Uterus (tissue), 2 donors: ENCODE measurements around the gene ARL8A.
A peak's percentile ranks its signal among the peaks of the same experiment; 100 is the strongest.

ENCODE experiments used
- POLR2A ChIP-seq, 2 donors: fragments of 450-650 bp; IDR thresholded peaks; one replicate each; pipeline ENCODE4 v1.6.1; 2016; ENCODE audit warnings: antibody characterized with exemption in 2 of 2, mild to moderate bottlenecking in 1 of 2, moderate library complexity in 1 of 2
- TF ChIP-seq, protein P1 (sequence below), 4 experiments: fragments of 200-600 bp in 2 of 4; fragments of 450-650 bp in 2 of 4; sonication (generic) in 2 of 4; IDR thresholded peaks; one replicate each; pipeline ENCODE4 v1.5.1; 2016 to 2019; ENCODE audit warnings: antibody characterized with exemption in 4 of 4, mild to moderate bottlenecking in 2 of 4, moderate library complexity in 1 of 4

GRCh38 chr1:202145068-202145743 lies 669 bp upstream of the ARL8A start:
- TF ChIP-seq, protein P1, sequence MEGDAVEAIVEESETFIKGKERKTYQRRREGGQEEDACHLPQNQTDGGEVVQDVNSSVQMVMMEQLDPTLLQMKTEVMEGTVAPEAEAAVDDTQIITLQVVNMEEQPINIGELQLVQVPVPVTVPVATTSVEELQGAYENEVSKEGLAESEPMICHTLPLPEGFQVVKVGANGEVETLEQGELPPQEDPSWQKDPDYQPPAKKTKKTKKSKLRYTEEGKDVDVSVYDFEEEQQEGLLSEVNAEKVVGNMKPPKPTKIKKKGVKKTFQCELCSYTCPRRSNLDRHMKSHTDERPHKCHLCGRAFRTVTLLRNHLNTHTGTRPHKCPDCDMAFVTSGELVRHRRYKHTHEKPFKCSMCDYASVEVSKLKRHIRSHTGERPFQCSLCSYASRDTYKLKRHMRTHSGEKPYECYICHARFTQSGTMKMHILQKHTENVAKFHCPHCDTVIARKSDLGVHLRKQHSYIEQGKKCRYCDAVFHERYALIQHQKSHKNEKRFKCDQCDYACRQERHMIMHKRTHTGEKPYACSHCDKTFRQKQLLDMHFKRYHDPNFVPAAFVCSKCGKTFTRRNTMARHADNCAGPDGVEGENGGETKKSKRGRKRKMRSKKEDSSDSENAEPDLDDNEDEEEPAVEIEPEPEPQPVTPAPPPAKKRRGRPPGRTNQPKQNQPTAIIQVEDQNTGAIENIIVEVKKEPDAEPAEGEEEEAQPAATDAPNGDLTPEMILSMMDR (IDR thresholded peaks at IDR 0.05), result peak in 1 of 4 experiments; percentile 1
- TF ChIP-seq POLR2A (IDR thresholded peaks at IDR 0.05), result no peak
